Suprapubic skin (tissue), 4 donors: ENCODE data around the gene PIM2. TPM values are rescaled to one million over a fixed set of nuclear protein-coding genes. Genes with fewer than 3 reads are reported as not detected.

Experiments
- DNase-seq, 2 donors: peaks; one replicate each; pipeline ENCODE4 v3.0.0-alpha.2; 2019; ENCODE audit warnings: low spot score in 2 of 2
- H3K27ac ChIP-seq: fragments of 200-600 bp; sonication (generic); one replicate; pipeline ENCODE4 v1.5.1; 2019
- H3K27me3 ChIP-seq: fragments of 200-600 bp; sonication (generic); one replicate; pipeline ENCODE4 v1.5.1; 2019
- H3K36me3 ChIP-seq: fragments of 200-600 bp; sonication (generic); one replicate; pipeline ENCODE4 v1.5.1; 2019
- H3K4me1 ChIP-seq: fragments of 200-600 bp; sonication (generic); one replicate; pipeline ENCODE4 v1.5.1; 2019
- H3K4me3 ChIP-seq: fragments of 200-600 bp; sonication (generic); one replicate; pipeline ENCODE4 v1.5.1; 2019; ENCODE audit warnings: mild to moderate bottlenecking
- H3K9me3 ChIP-seq: fragments of 200-600 bp; sonication (generic); one replicate; pipeline ENCODE4 v1.5.1; 2019
- EP300 ChIP-seq: sonication (generic); formaldehyde crosslinking; IDR thresholded peaks from one replicate; pipeline ENCODE4 v1.6.1; 2017; ENCODE audit warnings: antibody characterized with exemption
- POLR2A ChIP-seq, 2 donors: fragments of 450-650 bp; IDR thresholded peaks; one replicate each; pipeline ENCODE4 v1.6.1; 2017; ENCODE audit warnings: antibody characterized with exemption in 2 of 2, mild to moderate bottlenecking in 2 of 2, moderate library complexity in 2 of 2
- POLR2AphosphoS5 ChIP-seq, 3 donors: sonication (generic); formaldehyde crosslinking; IDR thresholded peaks; one replicate each; pipeline ENCODE4 v1.6.1; 2017; ENCODE audit warnings: antibody characterized with exemption in 3 of 3
- WGBS: methylation state at CpG from one replicate; pipeline ENCODE4 v1.1.5; 2018; 5-methylcytosine and 5-hydroxymethylcytosine counted together
- total RNA-seq, 4 donors: library from RNA; depleted of rRNA; stranded (reverse); fragments of >200 nt; gene quantifications; one replicate each; pipeline ENCODE4 v1.1.0, GENCODE V29; 2016
- TF ChIP-seq, protein P1 (sequence below), 2 donors: fragments of 200-600 bp in 1 of 2; fragments of 450-650 bp in 1 of 2; sonication (generic) in 1 of 2; IDR thresholded peaks; one replicate each; pipeline ENCODE4 v1.5.1; 2016 to 2019; ENCODE audit warnings: antibody characterized with exemption in 2 of 2, mild to moderate bottlenecking in 1 of 2, moderate library complexity in 1 of 2

PIM2 gene
- total RNA-seq, 4 donors from 2014 or later: 6.2 to 18.2 (median 8.7) TPM

DNA sequence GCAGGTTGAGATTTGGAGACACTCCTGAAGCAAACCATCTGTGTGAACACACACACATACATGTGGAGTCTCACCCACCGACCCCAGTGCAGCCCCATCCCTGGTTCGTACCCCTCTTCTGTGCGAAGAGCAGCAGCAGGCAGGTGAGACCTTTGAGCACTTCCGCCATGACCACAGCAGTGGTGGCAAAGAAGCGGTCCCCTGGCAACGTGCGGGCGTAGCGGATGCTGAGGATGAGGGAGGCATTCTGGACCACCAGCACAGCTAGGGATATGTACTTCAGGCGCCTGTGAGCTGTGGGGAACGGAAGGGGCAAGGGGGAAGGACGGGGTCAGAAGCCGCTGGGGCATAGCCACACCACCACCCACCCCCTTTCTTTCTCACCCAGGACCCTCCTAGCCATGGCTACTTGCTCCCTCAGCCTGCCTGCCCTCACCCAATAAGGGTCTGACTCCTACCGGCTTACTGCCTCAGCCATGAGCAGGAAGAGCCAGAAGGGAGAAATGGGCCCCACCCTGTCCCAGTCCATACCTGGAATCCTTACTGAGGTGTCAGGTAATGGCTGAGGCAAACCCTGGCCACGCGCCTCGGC is 9.0 kb downstream of the PIM2 start:
- WGBS: 80% methylated on average over 14 of the region's 17 CpGs
- TF ChIP-seq POLR2AphosphoS5 (IDR thresholded peaks at IDR 0.05): no peak
- TF ChIP-seq, protein P1, sequence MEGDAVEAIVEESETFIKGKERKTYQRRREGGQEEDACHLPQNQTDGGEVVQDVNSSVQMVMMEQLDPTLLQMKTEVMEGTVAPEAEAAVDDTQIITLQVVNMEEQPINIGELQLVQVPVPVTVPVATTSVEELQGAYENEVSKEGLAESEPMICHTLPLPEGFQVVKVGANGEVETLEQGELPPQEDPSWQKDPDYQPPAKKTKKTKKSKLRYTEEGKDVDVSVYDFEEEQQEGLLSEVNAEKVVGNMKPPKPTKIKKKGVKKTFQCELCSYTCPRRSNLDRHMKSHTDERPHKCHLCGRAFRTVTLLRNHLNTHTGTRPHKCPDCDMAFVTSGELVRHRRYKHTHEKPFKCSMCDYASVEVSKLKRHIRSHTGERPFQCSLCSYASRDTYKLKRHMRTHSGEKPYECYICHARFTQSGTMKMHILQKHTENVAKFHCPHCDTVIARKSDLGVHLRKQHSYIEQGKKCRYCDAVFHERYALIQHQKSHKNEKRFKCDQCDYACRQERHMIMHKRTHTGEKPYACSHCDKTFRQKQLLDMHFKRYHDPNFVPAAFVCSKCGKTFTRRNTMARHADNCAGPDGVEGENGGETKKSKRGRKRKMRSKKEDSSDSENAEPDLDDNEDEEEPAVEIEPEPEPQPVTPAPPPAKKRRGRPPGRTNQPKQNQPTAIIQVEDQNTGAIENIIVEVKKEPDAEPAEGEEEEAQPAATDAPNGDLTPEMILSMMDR (IDR thresholded peaks at IDR 0.05): no peak
- TF ChIP-seq EP300: no peak
- TF ChIP-seq POLR2A (IDR thresholded peaks at IDR 0.05): no peak
- no peak for DNase-seq
- H3K4me1 ChIP-seq: peaks cover 18% of the 10 kb centered on the region
- H3K4me3 ChIP-seq: no peak overlapping the region
- H3K27me3 ChIP-seq: no peaks in the 10 kb centered on the region
- no peaks in the 10 kb centered on the region for H3K9me3 ChIP-seq
- H3K27ac ChIP-seq: no peak overlapping the region
- H3K36me3 ChIP-seq: peaks cover 15% of the 10 kb centered on the region

DNA sequence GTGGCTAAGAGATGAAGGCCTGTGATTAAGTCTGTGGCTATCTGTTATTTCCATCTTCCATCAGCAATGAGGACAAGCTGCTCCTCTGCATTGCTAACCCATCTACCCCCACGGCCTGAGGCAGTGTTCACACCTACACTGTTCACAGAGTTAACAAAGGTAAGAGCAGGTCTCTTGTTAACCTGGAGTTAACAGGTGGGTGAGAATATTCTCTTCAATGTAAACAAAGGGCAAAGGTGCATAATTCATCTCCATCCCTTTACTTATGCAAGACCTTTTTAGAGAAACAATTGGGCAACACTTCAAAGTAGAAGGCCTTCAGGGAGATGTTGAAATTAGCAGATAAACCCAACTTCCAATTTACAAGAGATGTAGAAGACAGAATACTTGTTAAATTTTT is 10.2 kb downstream of the PIM2 start:
- Histone ChIP-seq H3K9me3 (no peaks in the 10 kb centered on the region), H3K27ac (no peak overlapping the region), H3K27me3 (no peaks in the 10 kb centered on the region), H3K4me1 (peaks cover 18% of the 10 kb centered on the region), H3K36me3 (peaks cover 17% of the 10 kb centered on the region), H3K4me3 (no peak overlapping the region)
- TF ChIP-seq, protein P1 (IDR thresholded peaks at IDR 0.05): no peak
- TF ChIP-seq POLR2AphosphoS5 (IDR thresholded peaks at IDR 0.05) (no peak), POLR2A (IDR thresholded peaks at IDR 0.05) (no peak), EP300 (no peak)
- DNase-seq: no peak
- 61% methylated on average over 1 of the region's 1 CpG for WGBS

DNA sequence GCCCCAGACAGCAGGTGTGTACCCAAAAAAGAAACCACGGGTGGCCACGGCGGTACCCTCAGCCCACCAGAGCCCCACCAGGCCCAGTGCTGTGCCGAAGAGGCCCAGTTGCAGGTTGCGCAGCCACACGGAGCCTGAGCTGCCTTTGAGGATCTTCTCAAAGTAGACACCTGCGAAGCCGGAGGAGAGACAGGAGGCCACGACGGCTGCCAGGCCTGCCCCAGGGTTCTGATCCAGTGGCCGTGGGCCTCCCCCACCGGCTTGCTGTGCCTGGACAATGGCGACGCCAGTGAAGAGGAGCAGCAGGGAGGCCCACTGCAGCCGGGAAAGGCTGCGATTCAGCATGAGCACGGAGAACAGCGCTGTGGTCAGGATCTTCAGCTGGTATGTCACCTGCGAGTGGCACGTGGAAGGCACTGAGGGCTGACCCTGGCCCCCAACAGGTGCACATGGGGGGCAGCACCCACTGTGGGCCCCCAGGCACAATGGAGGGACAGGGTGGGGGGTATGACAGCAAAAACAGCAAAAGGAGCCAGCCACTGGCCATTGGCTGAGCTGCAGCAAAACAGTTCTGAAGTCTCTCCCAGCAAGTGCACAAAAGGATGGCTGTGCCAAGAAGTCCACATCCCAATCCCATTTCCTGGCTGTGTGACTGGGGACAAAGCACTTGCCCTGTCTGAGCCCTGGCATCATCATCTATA is 13.6 kb downstream of the PIM2 start:
- H3K36me3 ChIP-seq: peaks cover 40% of the 10 kb centered on the region
- 91% methylated on average over 17 of the region's 20 CpGs for WGBS
- no peak for TF ChIP-seq POLR2A (IDR thresholded peaks at IDR 0.05)
- no peak for TF ChIP-seq EP300
- TF ChIP-seq, protein P1 (IDR thresholded peaks at IDR 0.05): no peak
- no peak for TF ChIP-seq POLR2AphosphoS5 (IDR thresholded peaks at IDR 0.05)
- H3K27me3 ChIP-seq: no peaks in the 10 kb centered on the region
- DNase-seq: no peak
- no peak overlapping the region for H3K27ac ChIP-seq
- peaks cover 4% of the 10 kb centered on the region for H3K4me1 ChIP-seq
- H3K9me3 ChIP-seq: no peaks in the 10 kb centered on the region
- H3K4me3 ChIP-seq: no peak overlapping the region

DNA sequence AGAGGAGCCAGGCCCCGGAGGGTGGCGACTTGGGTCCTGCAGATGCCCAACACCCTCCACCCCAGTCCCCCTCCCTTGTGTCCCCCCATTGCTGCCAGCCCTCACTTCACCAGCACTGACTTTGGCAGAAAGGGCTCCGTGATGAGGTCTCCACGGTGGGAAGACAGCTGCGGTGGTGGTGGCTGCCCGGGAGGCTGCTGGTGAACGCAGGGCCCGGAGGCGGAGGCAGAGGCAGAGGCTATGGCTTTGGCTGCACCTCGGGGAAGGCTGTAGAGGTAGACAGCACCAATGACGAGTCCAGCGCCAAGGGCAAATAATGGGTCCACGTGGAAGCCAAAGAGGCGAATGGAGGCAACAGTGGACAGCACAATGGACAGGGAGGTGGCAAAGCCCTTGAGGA is 14.2 kb downstream of the PIM2 start:
- H3K4me3 ChIP-seq: no peak overlapping the region
- no peaks in the 10 kb centered on the region for H3K27me3 ChIP-seq
- no peak for DNase-seq
- no peak overlapping the region for H3K27ac ChIP-seq
- no peaks in the 10 kb centered on the region for H3K9me3 ChIP-seq
- H3K4me1 ChIP-seq: no peaks in the 10 kb centered on the region
- H3K36me3 ChIP-seq: peaks cover 40% of the 10 kb centered on the region
- TF ChIP-seq POLR2AphosphoS5 (IDR thresholded peaks at IDR 0.05): no peak
- TF ChIP-seq POLR2A (IDR thresholded peaks at IDR 0.05): no peak
- TF ChIP-seq, protein P1 (IDR thresholded peaks at IDR 0.05): no peak
- no peak for TF ChIP-seq EP300
- WGBS: 87% methylated on average over 11 of the region's 14 CpGs

DNA sequence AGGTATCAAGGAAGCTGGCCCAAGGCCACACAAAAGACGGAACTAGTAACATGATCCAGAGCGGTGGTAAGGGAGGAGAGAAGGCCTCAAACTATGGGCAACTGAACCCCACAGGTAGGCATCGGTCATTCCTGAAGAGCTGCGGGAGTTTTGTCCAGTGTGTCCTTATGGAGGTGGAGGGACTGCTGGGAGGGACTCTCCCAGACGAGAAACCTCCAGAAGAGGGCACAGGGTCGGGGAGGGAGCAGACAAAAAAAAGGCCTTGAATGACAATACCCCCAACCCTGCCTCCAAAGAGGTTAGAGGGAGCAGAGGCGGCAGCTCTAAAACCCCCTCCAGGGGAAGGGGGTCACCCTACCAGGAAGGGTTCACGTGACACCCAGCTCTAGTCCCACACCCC is 14.6 kb downstream of the PIM2 start:
- no peak for DNase-seq
- 91% methylated on average over 8 of the region's 8 CpGs for WGBS
- Histone ChIP-seq H3K9me3 (no peaks in the 10 kb centered on the region), H3K27me3 (no peaks in the 10 kb centered on the region), H3K4me3 (no peak overlapping the region), H3K4me1 (no peaks in the 10 kb centered on the region), H3K36me3 (peaks cover 40% of the 10 kb centered on the region), H3K27ac (no peak overlapping the region)
- TF ChIP-seq, protein P1 (IDR thresholded peaks at IDR 0.05): no peak
- TF ChIP-seq POLR2AphosphoS5 (IDR thresholded peaks at IDR 0.05) (no peak), POLR2A (IDR thresholded peaks at IDR 0.05) (no peak), EP300 (no peak)
